Glomerular endothelial cell (primary cell): ENCODE data around the gene GAB3. TPM values are rescaled to one million over a fixed set of nuclear protein-coding genes. Genes with fewer than 3 reads are reported as not detected.

ENCODE experiments used
- total RNA-seq: library from RNA; depleted of rRNA; stranded (reverse); fragments of >200 nt; gene quantifications from 2 replicates; pipeline ENCODE4 v1.2.3, GENCODE V29; 2015

GAB3 gene
- total RNA-seq, 1 donor from 2014 or later: 8.0 TPM

Other genes with a start within 250 kb of the GAB3 start
- gene FAM3A, start 234.8 kb downstream of the GAB3 start, total RNA-seq: 35.4 and 36.4 TPM in 2 replicates
- gene G6PD, start 204.2 kb downstream of the GAB3 start, total RNA-seq: 81.1 and 102 TPM in 2 replicates
- gene IKBKG, start 203.5 kb downstream of the GAB3 start, total RNA-seq: 13.5 and 18.8 TPM in 2 replicates
- not detected in 2 replicates for gene CTAG1A, start 165.9 kb downstream of the GAB3 start, total RNA-seq
- not detected in 2 replicates for gene CTAG1B, start 131.8 kb downstream of the GAB3 start, total RNA-seq
- gene CTAG2, start 97.5 kb downstream of the GAB3 start, total RNA-seq: not detected in 2 replicates
- 26.4 and 38.0 TPM in 2 replicates for gene DKC1, start 11.8 kb upstream of the GAB3 start, total RNA-seq
- gene MPP1, start 54.4 kb upstream of the GAB3 start, total RNA-seq: 32.9 and 39.2 TPM in 2 replicates
- gene SMIM9, start 83.6 kb upstream of the GAB3 start, total RNA-seq: not detected in 2 replicates
- gene F8A1, start 135.3 kb upstream of the GAB3 start, total RNA-seq: 8.8 and 21.4 TPM in 2 replicates